ENCODE data around the gene C5orf22.

DNA sequence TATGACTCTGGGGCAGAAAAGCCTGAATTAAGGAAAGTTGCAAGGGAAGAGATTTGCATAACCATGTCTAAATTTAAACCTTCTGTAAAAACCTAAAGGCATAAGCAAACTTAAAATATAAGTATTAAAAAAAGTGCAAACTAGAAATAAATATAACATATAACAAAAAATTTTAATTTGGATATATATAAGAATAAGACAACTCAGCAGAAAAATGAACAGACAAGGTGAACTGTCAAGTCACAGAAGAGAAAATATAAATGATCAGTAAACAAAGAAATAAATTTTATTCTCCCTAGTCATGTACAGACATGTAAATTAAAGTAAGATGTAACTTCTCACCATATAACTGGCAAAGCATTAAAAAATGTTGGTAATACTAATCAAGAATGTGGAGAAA, 37.0 kb downstream of the C5orf22 start:
- TF ChIP-seq TAF1 (IDR thresholded peaks at IDR 0.05; ENCODE audit: borderline replicate concordance, low read depth, low read length) (no peak), POLR2A (IDR thresholded peaks at IDR 0.05; ENCODE audit: low read depth, low read length) (no peak), POLR2AphosphoS5 (IDR thresholded peaks at IDR 0.05; ENCODE audit: low read depth, low read length) (no peak)

Data from GM12892 (cell line).